K562 (cell line): ENCODE results near the gene GAD1.

Experiments
- CBFB ChIP-seq: sonication (generic); formaldehyde crosslinking; IDR thresholded peaks from 2 replicates; pipeline ENCODE4 v1.4.0; 2020; ENCODE audit warnings: mild to moderate bottlenecking, missing genetic modification reagents
- CBX1 ChIP-seq: sonication (generic); IDR thresholded peaks from 2 replicates; pipeline ENCODE4 v1.6.1; 2016; ENCODE audit warnings: antibody characterized with exemption, low read depth, mild to moderate bottlenecking
- CTCF ChIP-seq, 3 experiments: IDR thresholded peaks in 2 of 3; conservative IDR thresholded peaks in 1 of 3; 2 replicates each; pipeline ENCODE4 v1.5.1; 2011 to 2012; ENCODE audit warnings: low read length in 3 of 3, mild to moderate bottlenecking in 3 of 3, control low read depth in 2 of 3, improper control_type of control experiment in 1 of 3, inconsistent platforms in 1 of 3, low read depth in 1 of 3, mixed read lengths in 1 of 3, moderate library complexity in 1 of 3; ENCODE audit not compliant: insufficient read depth in 2 of 3
- FOXK1 ChIP-seq: sonication (generic); formaldehyde crosslinking; IDR thresholded peaks from 2 replicates; pipeline ENCODE4 v1.8.0; 2022; ENCODE audit warnings: missing genetic modification reagents, mild to moderate bottlenecking, borderline replicate concordance
- HIVEP1 ChIP-seq: fragments of 250-450 bp; sonication (Bioruptor Pico); IDR thresholded peaks from 2 replicates; pipeline ENCODE4 v1.4.0; 2020; ENCODE audit warnings: mild to moderate bottlenecking
- MAZ ChIP-seq, 2 experiments: fragments of 450-650 bp in 1 of 2; sonication (generic) in 1 of 2; formaldehyde crosslinking; IDR thresholded peaks in 1 of 2; conservative IDR thresholded peaks in 1 of 2; 2 replicates each; pipeline versions ENCODE4 v1.4.0 to v1.5.0; 2020; ENCODE audit warnings: mild to moderate bottlenecking in 1 of 2, missing genetic modification reagents in 1 of 2
- POLR2AphosphoS5 ChIP-seq: IDR thresholded peaks from 2 replicates; pipeline ENCODE4 v1.6.1; 2011; ENCODE audit warnings: mild to moderate bottlenecking, low read depth, low read length, moderate library complexity; ENCODE audit not compliant: control insufficient read depth, insufficient read depth
- RFX5 ChIP-seq: IDR thresholded peaks from 2 replicates; pipeline ENCODE4 v1.6.1; 2011; ENCODE audit warnings: low read depth, mild to moderate bottlenecking, improper control_type of control experiment, low read length
- ZFP36 ChIP-seq: fragments of 150-350 bp; IDR thresholded peaks from 2 replicates; pipeline ENCODE4 v1.6.1; 2018; ENCODE audit warnings: low read length, low read depth; ENCODE audit not compliant: partially characterized antibody
- ZNF274 ChIP-seq: IDR thresholded peaks from 2 replicates; pipeline ENCODE4 v1.6.1; 2011; ENCODE audit warnings: low read depth, mild to moderate bottlenecking, low read length, moderate library complexity, borderline replicate concordance
- ZZZ3 ChIP-seq: fragments of 450-650 bp; IDR thresholded peaks from 2 replicates; pipeline ENCODE4 v1.6.1; 2016; ENCODE audit warnings: antibody characterized with exemption, mild to moderate bottlenecking, moderate library complexity

DNA sequence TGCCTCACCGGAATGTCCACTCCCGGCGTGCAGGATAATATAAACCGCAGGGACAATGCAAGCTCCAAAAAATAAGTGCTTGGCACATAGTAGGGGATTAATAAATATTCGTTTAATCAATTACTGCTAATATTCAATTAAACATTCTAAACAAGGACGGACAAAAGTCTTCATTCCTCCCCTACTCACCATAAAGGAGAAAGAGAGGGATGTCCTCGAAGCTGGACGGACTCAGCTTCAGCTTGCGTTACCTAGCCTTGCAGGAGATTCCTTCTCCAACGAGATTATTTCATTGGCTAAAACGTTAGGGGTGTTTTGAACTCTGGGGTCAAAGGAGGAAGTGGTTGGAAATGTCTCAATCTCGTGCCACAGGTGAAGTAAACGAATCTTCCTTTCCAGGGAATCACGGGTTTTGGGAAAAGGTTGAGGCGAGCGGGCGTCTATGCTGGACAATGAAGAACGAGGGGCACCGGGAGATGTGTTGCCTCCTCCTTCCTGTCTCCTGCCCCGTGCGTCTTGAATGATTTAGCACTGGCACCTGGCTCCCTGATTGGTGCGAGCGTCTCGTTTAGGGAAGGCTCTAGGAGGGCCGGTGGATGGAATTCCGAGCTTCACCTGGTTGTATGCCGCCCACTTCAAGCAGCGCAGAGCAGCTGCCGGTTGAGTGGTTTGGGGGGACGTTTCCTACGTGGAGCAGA lies 2.0 kb upstream of the GAD1 start:
- TF ChIP-seq MAZ (CRISPR knock-in tag; conservative IDR thresholded peaks at IDR 0.05 in 1 of 2, IDR thresholded peaks at IDR 0.05 in 1 of 2) (no peak), CTCF (IDR thresholded peaks at IDR 0.05 in 2 of 3, conservative IDR thresholded peaks at IDR 0.05 in 1 of 3; ENCODE audit: insufficient read depth in 2 of 3, low read depth in 1 of 3, low read length in 3 of 3) (no peak), CBFB (CRISPR knock-in tag) (no peak), ZNF274 (no peak), HIVEP1 (CRISPR knock-in tag) (no peak), ZFP36 (no peak), ZZZ3 (no peak), FOXK1 (no peak), RFX5 (no peak), POLR2AphosphoS5 (no peak), CBX1 (no peak)
